GM19193 (cell line): ENCODE measurements around the gene CHPF.

ENCODE experiments used
- POLR2A ChIP-seq: IDR thresholded peaks from 4 replicates; pipeline ENCODE4 v1.6.1; 2011; ENCODE audit not compliant: insufficient read depth, insufficient read length; ENCODE audit errors: extremely low read depth

The CHPF gene

GRCh38 chr2:219560037-219560892 is 16.7 kb upstream of the CHPF start:
- no peak for TF ChIP-seq POLR2A

- TF ChIP-seq POLR2A, result no peak
Observed at GRCh38 chr2:219559156-219559915, 15.7 kb upstream of the CHPF start.

- TF ChIP-seq POLR2A, result no peak
Observed at GRCh38 chr2:219557791-219558785, 14.5 kb upstream of the CHPF start.

- TF ChIP-seq POLR2A, result no peak
Observed at GRCh38 chr2:219557320-219557719, 13.7 kb upstream of the CHPF start.

GRCh38 chr2:219556413-219556812 is 12.8 kb upstream of the CHPF start:
- TF ChIP-seq POLR2A, result no peak

GRCh38 chr2:219555956-219556355 is 12.3 kb upstream of the CHPF start:
- TF ChIP-seq POLR2A, result no peak

GRCh38 chr2:219554350-219554749 is 10.7 kb upstream of the CHPF start:
- no peak for TF ChIP-seq POLR2A

- no peak for TF ChIP-seq POLR2A
Observed at GRCh38 chr2:219553463-219553963, 9.9 kb upstream of the CHPF start.

GRCh38 chr2:219553168-219553417 is 9.5 kb upstream of the CHPF start:
- TF ChIP-seq POLR2A, result no peak

GRCh38 chr2:219552382-219553167 is 9.0 kb upstream of the CHPF start:
- TF ChIP-seq POLR2A, result no peak

GRCh38 chr2:219551441-219552381 is 8.1 kb upstream of the CHPF start:
- no peak for TF ChIP-seq POLR2A

GRCh38 chr2:219549619-219550018 is 6.0 kb upstream of the CHPF start:
- TF ChIP-seq POLR2A, result no peak

GRCh38 chr2:219548990-219549389 is 5.4 kb upstream of the CHPF start:
- TF ChIP-seq POLR2A, result no peak

- no peak for TF ChIP-seq POLR2A
Observed at GRCh38 chr2:219547621-219548020, 4.0 kb upstream of the CHPF start.

GRCh38 chr2:219545943-219546352 is 2.3 kb upstream of the CHPF start:
- no peak for TF ChIP-seq POLR2A
